ENCODE measurements around the gene HNRNPK. TPM values are rescaled to one million over a fixed set of nuclear protein-coding genes. Genes with fewer than 3 reads are reported as not detected.

Gene HNRNPK
- total and polyA plus RNA-seq, 2 of the 4 experiments (the other 2 are of a cell fraction), result 422 to 458 TPM

DNA sequence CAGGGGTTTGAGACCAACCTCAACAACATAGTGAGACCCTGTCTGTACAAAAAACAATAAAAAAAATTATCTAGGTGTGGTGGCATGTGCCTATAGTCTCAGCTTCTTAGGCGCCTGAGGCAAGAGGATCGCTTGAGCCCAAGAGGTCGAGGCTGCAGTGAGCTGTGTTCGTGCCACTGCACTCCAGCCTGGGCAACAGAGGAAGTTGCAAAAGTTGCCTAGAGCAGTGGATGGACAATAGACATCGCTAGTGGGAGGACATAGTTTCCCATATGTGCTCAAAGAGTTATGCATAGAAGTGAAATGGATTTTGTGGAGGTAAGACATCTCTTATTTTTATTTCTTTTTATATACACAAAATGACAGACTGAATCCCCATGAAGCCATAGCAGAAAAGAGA lies 19.0 kb downstream of the HNRNPK start:
- no TSS peak for BruUV-seq (replicated peaks)
- Histone ChIP-seq H3K27me3 (ENCODE audit: control insufficient read depth, insufficient read depth, low read length) (no peaks in the 10 kb centered on the region), H3K14ac (replicated peaks; ENCODE audit: low read depth, low read length) (no peak overlapping the region), H2AFZ (replicated peaks; ENCODE audit: low read length, poor library complexity) (no peak overlapping the region), H2BK5ac (ENCODE audit: low read depth, low read length, poor library complexity, severe bottlenecking) (no peak overlapping the region), H3K56ac (ENCODE audit: extremely low read depth, insufficient read depth, low read length) (no peak overlapping the region), H2BK20ac (ENCODE audit: low read depth, low read length) (no peak overlapping the region), H3K4me3 (ENCODE audit: insufficient read depth, low read depth, low read length) (no peak overlapping the region), H4K5ac (ENCODE audit: low read depth, low read length) (no peak overlapping the region), H3K4ac (ENCODE audit: low read depth, low read length) (no peak overlapping the region), H2BK15ac (ENCODE audit: low read depth, low read length) (no peak overlapping the region), H3K36me3 (ENCODE audit: control insufficient read depth, insufficient read depth, low read length) (no peaks in the 10 kb centered on the region), H3K23ac (ENCODE audit: low read depth, low read length) (no peak overlapping the region), H4K20me1 (ENCODE audit: insufficient read depth, low read length) (peaks cover 5% of the 10 kb centered on the region; the same call in 1 of the 2 replicates), H3K4me2 (ENCODE audit: low read depth, low read length) (no peak overlapping the region), H3K4me1 (ENCODE audit: control insufficient read depth, insufficient read depth, low read length) (peaks cover 8% of the 10 kb centered on the region), H4K8ac (ENCODE audit: low read depth in 2 of 2, low read length in 2 of 2) (no peak overlapping the region), H3K27ac (ENCODE audit: insufficient read depth, low read length) (no peak overlapping the region), H2AK9ac (replicated peaks; ENCODE audit: low read depth, low read length, poor library complexity) (no peak overlapping the region), H3K79me1 (ENCODE audit: low read depth in 1 of 2, low read length in 2 of 2) (peaks cover 0 to 13% of the 10 kb centered on the region in 2 experiments; a peak in 1 of 4 replicates), H2BK120ac (ENCODE audit: low read depth, low read length) (no peak overlapping the region), H4K91ac (ENCODE audit: insufficient read depth, low read depth, low read length) (no peak overlapping the region), H3K9me1 (ENCODE audit: insufficient read depth, low read length) (0 out of 2 replicates have a peak, but pooled peaks cover 3% of the 10 kb centered on the region), H3K9ac (ENCODE audit: low read depth, low read length) (no peak overlapping the region), H2AK5ac (ENCODE audit: low read depth, low read length) (no peak overlapping the region), H3K9me3 (ENCODE audit: control insufficient read depth, insufficient read depth, low read length) (0 out of 2 replicates have a peak, but pooled peaks cover under 1% of the 10 kb centered on the region), H3K18ac (ENCODE audit: low read depth, low read length) (no peak overlapping the region)
- CTCF ChIA-PET, result interaction anchor here (1.6 kb wide), 1 partner anchor 300 kb away, joined by 5 read pairs; no protein-coding TSS in a partner anchor
- DNase-seq (no peak), ATAC-seq (ENCODE audit: low read depth) (no peak)
- dilution Hi-C loops (cut with HindIII; ENCODE audit: low sequenced_read_pairs, unreplicated experiment), result no loop called here
- 100% methylated on average over 3 of the region's 5 CpGs; no CpG with 5 or more reads in 1 of the 2 experiments for WGBS, 2 experiments (ENCODE audit: extremely low coverage in 2 of 2, insufficient read length in 1 of 2)
- TF ChIP-seq POLR2A (IDR thresholded peaks at IDR 0.05; ENCODE audit: low read depth, low read length), result no peak
- no peak for TF ChIP-seq RCOR1 (IDR thresholded peaks at IDR 0.05; ENCODE audit: insufficient replicate concordance, low read length)
- TF ChIP-seq BHLHE40 (IDR thresholded peaks at IDR 0.05; ENCODE audit: low read depth, low read length), result no peak
- TF ChIP-seq, protein P1, sequence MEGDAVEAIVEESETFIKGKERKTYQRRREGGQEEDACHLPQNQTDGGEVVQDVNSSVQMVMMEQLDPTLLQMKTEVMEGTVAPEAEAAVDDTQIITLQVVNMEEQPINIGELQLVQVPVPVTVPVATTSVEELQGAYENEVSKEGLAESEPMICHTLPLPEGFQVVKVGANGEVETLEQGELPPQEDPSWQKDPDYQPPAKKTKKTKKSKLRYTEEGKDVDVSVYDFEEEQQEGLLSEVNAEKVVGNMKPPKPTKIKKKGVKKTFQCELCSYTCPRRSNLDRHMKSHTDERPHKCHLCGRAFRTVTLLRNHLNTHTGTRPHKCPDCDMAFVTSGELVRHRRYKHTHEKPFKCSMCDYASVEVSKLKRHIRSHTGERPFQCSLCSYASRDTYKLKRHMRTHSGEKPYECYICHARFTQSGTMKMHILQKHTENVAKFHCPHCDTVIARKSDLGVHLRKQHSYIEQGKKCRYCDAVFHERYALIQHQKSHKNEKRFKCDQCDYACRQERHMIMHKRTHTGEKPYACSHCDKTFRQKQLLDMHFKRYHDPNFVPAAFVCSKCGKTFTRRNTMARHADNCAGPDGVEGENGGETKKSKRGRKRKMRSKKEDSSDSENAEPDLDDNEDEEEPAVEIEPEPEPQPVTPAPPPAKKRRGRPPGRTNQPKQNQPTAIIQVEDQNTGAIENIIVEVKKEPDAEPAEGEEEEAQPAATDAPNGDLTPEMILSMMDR (conservative IDR thresholded peaks at IDR 0.05; ENCODE audit: low read depth, low read length), result no peak
- no peak for TF ChIP-seq NFE2L2 (IDR thresholded peaks at IDR 0.05; ENCODE audit: low read depth, low read length)
- no peak for TF ChIP-seq CEBPB (IDR thresholded peaks at IDR 0.05; ENCODE audit: low read depth, low read length)
- no peak for TF ChIP-seq RFX5 (IDR thresholded peaks at IDR 0.05; ENCODE audit: low read depth, low read length)
- TF ChIP-seq FOS (IDR thresholded peaks at IDR 0.05; ENCODE audit: low read depth, low read length), result no peak
- TF ChIP-seq MAFK (IDR thresholded peaks at IDR 0.05; ENCODE audit: low read depth, low read length), result no peak
- no peak for TF ChIP-seq SMC3 (IDR thresholded peaks at IDR 0.05; ENCODE audit: low read depth, low read length)
- TF ChIP-seq, protein P2, sequence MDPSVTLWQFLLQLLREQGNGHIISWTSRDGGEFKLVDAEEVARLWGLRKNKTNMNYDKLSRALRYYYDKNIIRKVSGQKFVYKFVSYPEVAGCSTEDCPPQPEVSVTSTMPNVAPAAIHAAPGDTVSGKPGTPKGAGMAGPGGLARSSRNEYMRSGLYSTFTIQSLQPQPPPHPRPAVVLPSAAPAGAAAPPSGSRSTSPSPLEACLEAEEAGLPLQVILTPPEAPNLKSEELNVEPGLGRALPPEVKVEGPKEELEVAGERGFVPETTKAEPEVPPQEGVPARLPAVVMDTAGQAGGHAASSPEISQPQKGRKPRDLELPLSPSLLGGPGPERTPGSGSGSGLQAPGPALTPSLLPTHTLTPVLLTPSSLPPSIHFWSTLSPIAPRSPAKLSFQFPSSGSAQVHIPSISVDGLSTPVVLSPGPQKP (IDR thresholded peaks at IDR 0.05; ENCODE audit: borderline replicate concordance, low read depth, low read length), result no peak
- TF ChIP-seq, protein P3, sequence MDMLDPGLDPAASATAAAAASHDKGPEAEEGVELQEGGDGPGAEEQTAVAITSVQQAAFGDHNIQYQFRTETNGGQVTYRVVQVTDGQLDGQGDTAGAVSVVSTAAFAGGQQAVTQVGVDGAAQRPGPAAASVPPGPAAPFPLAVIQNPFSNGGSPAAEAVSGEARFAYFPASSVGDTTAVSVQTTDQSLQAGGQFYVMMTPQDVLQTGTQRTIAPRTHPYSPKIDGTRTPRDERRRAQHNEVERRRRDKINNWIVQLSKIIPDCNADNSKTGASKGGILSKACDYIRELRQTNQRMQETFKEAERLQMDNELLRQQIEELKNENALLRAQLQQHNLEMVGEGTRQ (IDR thresholded peaks at IDR 0.05; ENCODE audit: low read depth, low read length), result no peak
- in situ Hi-C loops (cut with MboI; ENCODE audit: low sequenced_read_pairs), result no loop called here
- POLR2A ChIA-PET (ENCODE audit: unreplicated experiment), result no interaction called here
- intact Hi-C loops (cut with micrococcal nuclease), result no loop called here

Measured in IMR-90 (cell line).